ENCODE data around the gene KCNH2.

DNA sequence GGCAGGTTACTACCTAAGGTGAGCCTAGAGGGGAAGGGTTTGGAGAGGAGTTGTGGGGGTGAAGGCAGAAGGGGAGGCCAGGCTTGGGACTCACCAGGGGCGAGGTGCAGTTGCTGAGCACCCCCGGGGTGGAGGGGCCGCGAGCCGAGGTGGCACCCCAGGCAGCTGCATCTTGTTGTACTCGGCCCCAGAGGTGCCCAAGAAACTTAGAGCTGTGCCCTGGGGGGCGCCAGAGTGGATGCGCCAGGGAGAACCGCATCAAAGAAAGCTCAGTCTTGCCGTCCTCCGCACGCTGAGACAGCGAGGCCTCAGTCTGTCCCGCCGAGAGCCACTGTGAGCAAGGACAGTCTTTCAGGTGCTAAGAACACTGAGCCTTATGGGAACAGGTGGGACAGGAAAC lies 38.8 kb upstream of the KCNH2 start:
- no peak for TF ChIP-seq POLR2A (IDR thresholded peaks at IDR 0.05)
- TF ChIP-seq, protein P1, sequence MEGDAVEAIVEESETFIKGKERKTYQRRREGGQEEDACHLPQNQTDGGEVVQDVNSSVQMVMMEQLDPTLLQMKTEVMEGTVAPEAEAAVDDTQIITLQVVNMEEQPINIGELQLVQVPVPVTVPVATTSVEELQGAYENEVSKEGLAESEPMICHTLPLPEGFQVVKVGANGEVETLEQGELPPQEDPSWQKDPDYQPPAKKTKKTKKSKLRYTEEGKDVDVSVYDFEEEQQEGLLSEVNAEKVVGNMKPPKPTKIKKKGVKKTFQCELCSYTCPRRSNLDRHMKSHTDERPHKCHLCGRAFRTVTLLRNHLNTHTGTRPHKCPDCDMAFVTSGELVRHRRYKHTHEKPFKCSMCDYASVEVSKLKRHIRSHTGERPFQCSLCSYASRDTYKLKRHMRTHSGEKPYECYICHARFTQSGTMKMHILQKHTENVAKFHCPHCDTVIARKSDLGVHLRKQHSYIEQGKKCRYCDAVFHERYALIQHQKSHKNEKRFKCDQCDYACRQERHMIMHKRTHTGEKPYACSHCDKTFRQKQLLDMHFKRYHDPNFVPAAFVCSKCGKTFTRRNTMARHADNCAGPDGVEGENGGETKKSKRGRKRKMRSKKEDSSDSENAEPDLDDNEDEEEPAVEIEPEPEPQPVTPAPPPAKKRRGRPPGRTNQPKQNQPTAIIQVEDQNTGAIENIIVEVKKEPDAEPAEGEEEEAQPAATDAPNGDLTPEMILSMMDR (IDR thresholded peaks at IDR 0.05) = no peak

Measured in lower leg skin (tissue), 3 donors.